ENCODE data around the gene IRAK2. TPM values are rescaled to one million over a fixed set of nuclear protein-coding genes. Genes with fewer than 3 reads are reported as not detected.
A peak's percentile ranks its signal among the peaks of the same experiment; 100 is the strongest.
"Not testable (repeated sequence)": the region's sequence is repeated elsewhere in the genome, so short reads cannot be mapped to it uniquely, and the experiment has no call there.

Gene IRAK2
- total RNA-seq, 1 experiment from 2014 or later: 0.83 TPM

DNA sequence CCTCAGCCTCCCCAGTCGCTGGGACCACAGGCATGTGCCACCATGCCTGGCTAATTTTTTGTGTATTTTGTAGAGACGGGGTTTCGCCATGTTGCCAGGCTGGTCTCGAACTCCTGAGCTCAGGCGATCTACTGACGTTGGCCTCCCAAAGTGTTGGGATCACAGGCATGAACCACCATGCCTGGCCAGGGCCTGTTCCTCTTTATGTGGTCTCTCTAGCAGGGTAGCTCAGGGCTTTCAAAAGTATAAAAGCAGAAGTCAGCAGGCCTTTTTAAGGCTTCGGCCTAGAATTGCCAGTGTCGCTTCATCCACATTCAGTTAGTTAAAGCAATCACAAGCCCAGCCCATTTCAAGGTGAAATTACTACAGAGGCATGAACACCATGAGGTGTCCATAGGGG, 15.5 kb upstream of the IRAK2 start:
- H3K4me3 ChIP-seq (ENCODE audit: insufficient read depth, low read depth, low read length): no peak overlapping the region
- H3K27me3 ChIP-seq (ENCODE audit: control insufficient read depth, insufficient read depth, low read length): no peaks in the 10 kb centered on the region
- peaks cover 14% of the 10 kb centered on the region for H3K36me3 ChIP-seq (replicated peaks; ENCODE audit: control insufficient read depth, insufficient read depth, low read length)
- no peak for DNase-seq

DNA sequence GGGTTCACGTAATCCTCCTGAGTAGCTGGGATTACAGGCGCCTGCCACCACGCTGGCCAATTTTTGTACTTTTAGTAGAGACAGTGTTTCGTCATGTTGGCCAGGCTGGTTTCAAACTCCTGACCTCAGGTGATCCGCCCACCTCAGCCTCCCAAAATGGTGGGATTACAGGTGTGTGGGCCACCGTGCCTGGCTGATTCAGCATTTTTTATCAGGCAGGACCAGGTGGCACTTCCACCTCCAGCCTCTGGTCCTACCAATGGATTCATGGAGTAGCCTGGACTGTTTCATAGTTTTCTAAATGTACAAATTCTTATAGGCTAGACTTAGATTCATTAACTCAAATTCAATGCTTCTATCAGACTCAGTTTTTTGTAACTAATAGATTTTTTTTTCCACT, 13.7 kb upstream of the IRAK2 start:
- H3K27me3 ChIP-seq (ENCODE audit: control insufficient read depth, insufficient read depth, low read length): no peaks in the 10 kb centered on the region
- H3K36me3 ChIP-seq (replicated peaks; ENCODE audit: control insufficient read depth, insufficient read depth, low read length): peaks cover 14% of the 10 kb centered on the region
- DNase-seq: no peak
- H3K4me3 ChIP-seq (ENCODE audit: insufficient read depth, low read depth, low read length): no peak overlapping the region

GRCh38 chr3:10154335-10155122, 10.2 kb upstream of the IRAK2 start:
- no peak overlapping the region for H3K4me3 ChIP-seq (ENCODE audit: insufficient read depth, low read depth, low read length)
- no peak for DNase-seq
- H3K36me3 ChIP-seq (replicated peaks; ENCODE audit: control insufficient read depth, insufficient read depth, low read length): peaks cover 11% of the 10 kb centered on the region
- H3K27me3 ChIP-seq (ENCODE audit: control insufficient read depth, insufficient read depth, low read length): no peaks in the 10 kb centered on the region

- DNase-seq: no peak
- H3K27me3 ChIP-seq (ENCODE audit: control insufficient read depth, insufficient read depth, low read length): no peaks in the 10 kb centered on the region
- H3K4me3 ChIP-seq (ENCODE audit: insufficient read depth, low read depth, low read length): no peak overlapping the region
- H3K36me3 ChIP-seq (replicated peaks; ENCODE audit: control insufficient read depth, insufficient read depth, low read length): peaks cover 6% of the 10 kb centered on the region
These were observed 9.6 kb upstream of the IRAK2 start for GRCh38 chr3:10155123-10155472.

- no peak for DNase-seq
- H3K4me3 ChIP-seq (ENCODE audit: insufficient read depth, low read depth, low read length): no peak overlapping the region
These were observed 9.1 kb upstream of the IRAK2 start for GRCh38 chr3:10155658-10156057.

GRCh38 chr3:10157031-10157430, 7.7 kb upstream of the IRAK2 start:
- H3K27me3 ChIP-seq (ENCODE audit: control insufficient read depth, insufficient read depth, low read length): no peaks in the 10 kb centered on the region
- no peak overlapping the region for H3K4me3 ChIP-seq (ENCODE audit: insufficient read depth, low read depth, low read length)
- peaks cover 2% of the 10 kb centered on the region; the same call in 1 of the 2 replicates for H3K36me3 ChIP-seq (replicated peaks; ENCODE audit: control insufficient read depth, insufficient read depth, low read length)
- DNase-seq: no peak

More at GRCh38 chr3:10155658-10156057, 9.1 kb upstream of the IRAK2 start:
- Histone ChIP-seq H3K36me3 (replicated peaks; ENCODE audit: control insufficient read depth, insufficient read depth, low read length) (peaks cover 3% of the 10 kb centered on the region; the same call in 1 of the 2 replicates), H3K27me3 (ENCODE audit: control insufficient read depth, insufficient read depth, low read length) (no peaks in the 10 kb centered on the region)

- H3K4me3 ChIP-seq (ENCODE audit: insufficient read depth, low read depth, low read length); H3K27me3 ChIP-seq (ENCODE audit: control insufficient read depth, insufficient read depth, low read length); DNase-seq; H3K36me3 ChIP-seq (replicated peaks; ENCODE audit: control insufficient read depth, insufficient read depth, low read length): not testable (repeated sequence)
These were observed 6.2 kb upstream of the IRAK2 start for GRCh38 chr3:10158555-10158954.

- peaks cover 5% of the 10 kb centered on the region; the same call in 1 of the 2 replicates for H3K27me3 ChIP-seq (ENCODE audit: control insufficient read depth, insufficient read depth, low read length)
- H3K4me3 ChIP-seq (ENCODE audit: insufficient read depth, low read depth, low read length): no peak overlapping the region
- no peak for DNase-seq
- H3K36me3 ChIP-seq (replicated peaks; ENCODE audit: control insufficient read depth, insufficient read depth, low read length): no peaks in the 10 kb centered on the region
These were observed 4.4 kb upstream of the IRAK2 start for GRCh38 chr3:10160346-10160745.

GRCh38 chr3:10160925-10161324, 3.8 kb upstream of the IRAK2 start:
- Histone ChIP-seq H3K4me3 (ENCODE audit: insufficient read depth, low read depth, low read length) (no peak overlapping the region), H3K27me3 (ENCODE audit: control insufficient read depth, insufficient read depth, low read length) (peaks cover 5% of the 10 kb centered on the region; the same call in 1 of the 2 replicates), H3K36me3 (replicated peaks; ENCODE audit: control insufficient read depth, insufficient read depth, low read length) (no peaks in the 10 kb centered on the region)
- DNase-seq: peak; percentile 47

DNA sequence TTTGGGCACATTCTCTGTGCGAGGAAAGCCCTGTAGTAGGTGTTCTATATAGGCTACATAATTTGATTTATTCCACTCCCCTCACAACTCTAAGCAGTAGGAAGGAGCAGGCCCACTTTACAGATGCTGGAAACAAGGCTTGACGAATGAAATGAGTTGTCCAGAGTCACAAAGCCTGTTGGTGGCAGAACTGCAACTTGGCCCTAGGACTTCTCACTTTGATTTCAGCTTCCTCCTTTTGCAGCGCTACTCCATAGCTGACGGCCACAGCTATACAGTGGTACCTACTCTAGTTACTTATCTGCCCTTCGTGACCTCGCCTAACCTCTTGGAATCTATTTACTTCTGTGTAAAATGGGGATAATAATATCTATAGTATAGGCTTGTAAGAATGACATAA, 2.5 kb upstream of the IRAK2 start:
- H3K4me3 ChIP-seq (ENCODE audit: insufficient read depth, low read depth, low read length): no peak overlapping the region
- DNase-seq: no peak
- peaks cover 5% of the 10 kb centered on the region; the same call in 1 of the 2 replicates for H3K27me3 ChIP-seq (ENCODE audit: control insufficient read depth, insufficient read depth, low read length)
- H3K36me3 ChIP-seq (replicated peaks; ENCODE audit: control insufficient read depth, insufficient read depth, low read length): no peaks in the 10 kb centered on the region

DNA sequence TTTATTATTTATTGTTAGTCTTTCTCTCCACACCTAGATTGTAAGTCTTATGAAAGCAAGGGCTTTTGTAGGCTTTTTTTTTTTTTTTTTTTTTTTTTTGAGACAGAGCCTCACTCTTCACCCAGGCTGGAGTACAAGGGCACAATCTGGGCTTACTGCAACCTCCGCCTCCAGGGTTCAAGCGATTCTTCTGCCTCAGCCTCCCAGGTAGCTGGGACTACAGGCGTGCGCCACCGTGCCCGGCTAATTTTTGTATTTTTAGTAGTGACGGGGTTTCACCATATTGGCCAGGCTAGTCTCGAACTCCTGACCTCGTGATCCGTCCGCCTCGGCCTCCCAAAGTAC, 546 bp upstream of the IRAK2 start:
- H3K4me3 ChIP-seq (ENCODE audit: insufficient read depth, low read depth, low read length); DNase-seq; H3K27me3 ChIP-seq (ENCODE audit: control insufficient read depth, insufficient read depth, low read length); H3K36me3 ChIP-seq (replicated peaks; ENCODE audit: control insufficient read depth, insufficient read depth, low read length): not testable (repeated sequence)

DNA sequence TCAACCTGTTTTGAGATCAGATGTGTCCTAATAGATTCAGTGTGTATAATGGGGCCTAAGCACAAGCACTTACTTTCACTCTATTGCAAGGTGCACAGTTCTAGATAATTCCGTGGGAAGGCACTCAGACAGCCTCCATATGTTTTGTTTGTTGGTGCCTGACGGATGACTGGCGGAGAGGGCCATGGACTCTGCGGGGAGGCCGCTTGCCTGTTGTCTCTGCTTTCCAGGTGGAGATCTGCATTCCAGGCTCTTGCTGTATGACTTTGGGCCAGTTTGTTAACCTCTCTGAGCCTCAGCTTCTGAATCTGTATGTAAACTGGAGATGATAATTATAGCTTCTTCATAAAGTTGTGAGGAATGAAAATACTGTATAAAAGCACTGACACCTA, 1.5 kb downstream of the IRAK2 start:
- DNase-seq: no peak
- Histone ChIP-seq H3K36me3 (replicated peaks; ENCODE audit: control insufficient read depth, insufficient read depth, low read length) (no peaks in the 10 kb centered on the region), H3K4me3 (ENCODE audit: insufficient read depth, low read depth, low read length) (no peak overlapping the region), H3K27me3 (ENCODE audit: control insufficient read depth, insufficient read depth, low read length) (peaks cover 5% of the 10 kb centered on the region; the same call in 1 of the 2 replicates)

- DNase-seq: no peak
- H3K36me3 ChIP-seq (replicated peaks; ENCODE audit: control insufficient read depth, insufficient read depth, low read length): no peaks in the 10 kb centered on the region
- H3K4me3 ChIP-seq (ENCODE audit: insufficient read depth, low read depth, low read length): no peak overlapping the region
- H3K27me3 ChIP-seq (ENCODE audit: control insufficient read depth, insufficient read depth, low read length): peaks cover 5% of the 10 kb centered on the region; the same call in 1 of the 2 replicates
These were observed 4.3 kb downstream of the IRAK2 start for GRCh38 chr3:10169000-10169496.

- no peak overlapping the region for H3K4me3 ChIP-seq (ENCODE audit: insufficient read depth, low read depth, low read length)
- no peaks in the 10 kb centered on the region; the same call in 1 of the 2 replicates for H3K27me3 ChIP-seq (ENCODE audit: control insufficient read depth, insufficient read depth, low read length)
- no peaks in the 10 kb centered on the region for H3K36me3 ChIP-seq (replicated peaks; ENCODE audit: control insufficient read depth, insufficient read depth, low read length)
- DNase-seq: no peak
These were observed 6.3 kb downstream of the IRAK2 start for GRCh38 chr3:10170915-10171478.

Data from H7 (cell line).